T47D (cell line): ENCODE measurements around the gene SMDT1.
"Not testable (repeated sequence)": the region's sequence is repeated elsewhere in the genome, so short reads cannot be mapped to it uniquely, and the experiment has no call there.

ENCODE experiments used
- DNase-seq, 2 experiments: peaks; one replicate each; pipeline versions ENCODE4 v3.0.0 to v3.0.0-alpha.2; 2011 to 2012; ENCODE audit warnings: low read depth in 1 of 2, low spot score in 1 of 2
- JUND ChIP-seq: IDR thresholded peaks from 2 replicates; pipeline ENCODE4 v1.6.1; 2012; ENCODE audit warnings: low read depth
- in situ Hi-C: cut with HindIII; loops from 2 replicates; pipeline ENCODE4 v1.10.0; 2016; ENCODE audit warnings: low sequenced_read_pairs, low pct_unique_long_range_greater_than_20kb

SMDT1 gene

GRCh38 chr22:42064629-42065028, 14.9 kb upstream of the SMDT1 start:
- DNase-seq: no peak
- in situ Hi-C loops: no loop called here

GRCh38 chr22:42065438-42066125, 13.9 kb upstream of the SMDT1 start:
- in situ Hi-C loops: no loop called here
- no peak for TF ChIP-seq JUND
- no peak for DNase-seq

More at GRCh38 chr22:42064629-42065028, 14.9 kb upstream of the SMDT1 start:
- TF ChIP-seq JUND: no peak

GRCh38 chr22:42066126-42066761, 13.3 kb upstream of the SMDT1 start:
- DNase-seq: no peak
- in situ Hi-C loops: no loop called here
- no peak for TF ChIP-seq JUND

- TF ChIP-seq JUND: no peak
- in situ Hi-C loops: no loop called here
- DNase-seq: no peak
These were observed 12.6 kb upstream of the SMDT1 start for GRCh38 chr22:42066937-42067336.

GRCh38 chr22:42067671-42068251, 11.7 kb upstream of the SMDT1 start:
- in situ Hi-C loops: no loop called here
- TF ChIP-seq JUND: no peak
- DNase-seq: no peak

GRCh38 chr22:42068291-42068690, 11.2 kb upstream of the SMDT1 start:
- TF ChIP-seq JUND: no peak
- in situ Hi-C loops: no loop called here
- DNase-seq: no peak

- no peak for TF ChIP-seq JUND
- in situ Hi-C loops: no loop called here
- peak in 1 of 2 experiments; percentile 41 for DNase-seq
These were observed 9.5 kb upstream of the SMDT1 start for GRCh38 chr22:42069801-42070516.

GRCh38 chr22:42070517-42071422, 8.7 kb upstream of the SMDT1 start, which contains the start of gene NAGA:
NAGA (minus strand) TSS chr22:42070812; CDS start chr22:42070297, 515 bp downstream.
- TF ChIP-seq JUND: no peak
- peak; percentile 83 to 97 for DNase-seq
- in situ Hi-C loops: no loop called here

- in situ Hi-C loops, DNase-seq: not testable (repeated sequence)
These were observed 8.0 kb upstream of the SMDT1 start for GRCh38 chr22:42071508-42071907.

- in situ Hi-C loops: no loop called here
These were observed 6.7 kb upstream of the SMDT1 start for GRCh38 chr22:42072606-42073330.

GRCh38 chr22:42073621-42074041, 5.9 kb upstream of the SMDT1 start:
- in situ Hi-C loops: no loop called here

More at GRCh38 chr22:42072606-42073330, 6.7 kb upstream of the SMDT1 start:
- DNase-seq: peak in 1 of 2 experiments; percentile 57
- TF ChIP-seq JUND: no peak

More at GRCh38 chr22:42073621-42074041, 5.9 kb upstream of the SMDT1 start:
- no peak for TF ChIP-seq JUND
- no peak for DNase-seq
